HepG2 (cell line): ENCODE measurements around the gene NPC2. TPM values are rescaled to one million over a fixed set of nuclear protein-coding genes. Genes with fewer than 3 reads are reported as not detected.

Experiments used
- AHDC1 ChIP-seq: sonication (generic); formaldehyde crosslinking; IDR thresholded peaks from 2 replicates; pipeline ENCODE4 v1.5.1; 2020; ENCODE audit warnings: mild to moderate bottlenecking, missing genetic modification reagents, borderline replicate concordance
- ATF5 ChIP-seq: sonication (generic); formaldehyde crosslinking; IDR thresholded peaks from 2 replicates; pipeline ENCODE4 v1.4.0; 2020; ENCODE audit warnings: mild to moderate bottlenecking, low read depth, missing genetic modification reagents
- DPF2 ChIP-seq: sonication (generic); formaldehyde crosslinking; IDR thresholded peaks from 2 replicates; pipeline ENCODE4 v1.4.0; 2020; ENCODE audit warnings: mild to moderate bottlenecking, low read depth, missing genetic modification reagents, borderline replicate concordance
- ESRRA ChIP-seq: sonication (generic); formaldehyde crosslinking; IDR thresholded peaks from 2 replicates; pipeline ENCODE4 v1.5.1; 2020; ENCODE audit warnings: mild to moderate bottlenecking, low read depth, missing genetic modification reagents
- EZH2 ChIP-seq: conservative IDR thresholded peaks from 2 replicates; pipeline ENCODE4 v1.6.1; 2012; ENCODE audit warnings: mild to moderate bottlenecking, low read depth, low read length, moderate library complexity
- HMG20A ChIP-seq: IDR thresholded peaks from 2 replicates; pipeline ENCODE4 v1.6.1; 2016; ENCODE audit warnings: borderline replicate concordance
- MTA1 ChIP-seq: sonication (generic); formaldehyde crosslinking; IDR thresholded peaks from 2 replicates; pipeline ENCODE4 v1.4.0; 2020; ENCODE audit warnings: missing genetic modification reagents, mild to moderate bottlenecking, borderline replicate concordance
- PAF1 ChIP-seq: IDR thresholded peaks from 2 replicates; pipeline ENCODE4 v1.6.1; 2016; ENCODE audit warnings: missing genetic modification reagents, missing compliant biosample characterization
- PHF5A ChIP-seq: IDR thresholded peaks from one replicate; pipeline ENCODE4 v1.6.1; 2018; ENCODE audit warnings: low read depth, missing genetic modification reagents; ENCODE audit not compliant: unreplicated experiment
- RAD21 ChIP-seq: fragments of 450-650 bp; formaldehyde crosslinking; IDR thresholded peaks from 2 replicates; pipeline ENCODE4 v1.5.0; 2020; ENCODE audit warnings: mild to moderate bottlenecking
- RELA ChIP-seq: sonication (generic); formaldehyde crosslinking; IDR thresholded peaks from 2 replicates; pipeline ENCODE4 v1.4.0; 2020; ENCODE audit warnings: missing genetic modification reagents
- SMAD3 ChIP-seq: sonication (generic); formaldehyde crosslinking; IDR thresholded peaks from 2 replicates; pipeline ENCODE4 v1.4.0; 2020; ENCODE audit warnings: missing genetic modification reagents
- ZBTB44 ChIP-seq: sonication (generic); formaldehyde crosslinking; IDR thresholded peaks from 2 replicates; pipeline ENCODE4 v1.4.0; 2020; ENCODE audit warnings: missing genetic modification reagents
- ZNF333 ChIP-seq: sonication (generic); formaldehyde crosslinking; IDR thresholded peaks from 2 replicates; pipeline ENCODE4 v1.4.0; 2020; ENCODE audit warnings: mild to moderate bottlenecking, missing genetic modification reagents, borderline replicate concordance
- ZNF484 ChIP-seq: sonication (generic); formaldehyde crosslinking; IDR thresholded peaks from 2 replicates; pipeline ENCODE4 v1.5.1; 2020; ENCODE audit warnings: mild to moderate bottlenecking, low read depth, missing genetic modification reagents, borderline replicate concordance
- ZNF496 ChIP-seq: sonication (generic); formaldehyde crosslinking; IDR thresholded peaks from 2 replicates; pipeline ENCODE4 v1.8.1; 2023; ENCODE audit warnings: mild to moderate bottlenecking, moderate library complexity, missing genetic modification reagents; ENCODE audit not compliant: insufficient replicate concordance
- ZNF687 ChIP-seq: sonication (generic); formaldehyde crosslinking; IDR thresholded peaks from 2 replicates; pipeline ENCODE4 v1.5.1; 2020; ENCODE audit warnings: mild to moderate bottlenecking, missing genetic modification reagents, moderate library complexity
- ZNF788 ChIP-seq: sonication (generic); formaldehyde crosslinking; IDR thresholded peaks from 2 replicates; pipeline ENCODE4 v1.5.0; 2020; ENCODE audit warnings: mild to moderate bottlenecking, missing genetic modification reagents, borderline replicate concordance
- polyA plus RNA-seq, 8 experiments: library from polyadenylated mRNA; depleted of rRNA in 3 of 8; stranded (reverse) in 7 of 8; unstranded in 1 of 8; fragments of >200 nt; fragmentation: Illumina TruSeq in 4 of 8; extraction: Trizol in 4 of 8; gene quantifications; 2 replicates each; pipeline versions ENCODE4 v1.2.1 to v1.2.3, GENCODE V29; 2011 to 2016; ENCODE audit warnings: low read depth in 4 of 8, missing spikeins in 1 of 8, mixed read lengths in 1 of 8; ENCODE audit not compliant: insufficient read depth in 1 of 8
- total RNA-seq, 5 experiments: library from RNA; depleted of rRNA; stranded (reverse); fragments of >200 nt; fragmentation: Illumina TruSeq; extraction: Trizol; gene quantifications; 2 replicates each; pipeline ENCODE4 v1.2.3, GENCODE V29; 2016; ENCODE audit warnings: low read depth in 1 of 5

NPC2 gene
- total and polyA plus RNA-seq, 2 of the 13 experiments (the other 11 are each of a cell fraction or from before 2014, with no cell fraction given): 132 to 164 TPM

- TF ChIP-seq ZBTB44 (no peak), DPF2 (CRISPR knock-in tag) (no peak), MTA1 (CRISPR knock-in tag) (no peak), RAD21 (CRISPR knock-in tag) (0 out of 2 replicates have a peak, but pooled peaks have one; percentile 29), AHDC1 (peak; percentile 56; the same call in 1 of the 2 replicates), PHF5A (CRISPR knock-in tag) (no peak), EZH2 (no peak), ZNF788 (no peak), RELA (CRISPR knock-in tag) (no peak), ZNF496 (no peak), ZNF484 (CRISPR knock-in tag) (no peak), PAF1 (CRISPR knock-in tag) (no peak), ZNF333 (CRISPR knock-in tag) (no peak), ESRRA (CRISPR knock-in tag) (0 out of 2 replicates have a peak, but pooled peaks have one; percentile 23), ZNF687 (CRISPR knock-in tag) (peak; percentile 49), ATF5 (CRISPR knock-in tag) (no peak), HMG20A (CRISPR knock-in tag) (no peak), SMAD3 (0 out of 2 replicates have a peak, but pooled peaks have one; percentile 14)
Observed at GRCh38 chr14:74492776-74493342, at the start of gene NPC2 (continued).
